Panc1 (cell line): Measurements from ENCODE around the gene TMEM121B.

Experiments used
- POLR2AphosphoS5 ChIP-seq: IDR thresholded peaks from 2 replicates; pipeline ENCODE4 v1.6.1; 2012; ENCODE audit warnings: mild to moderate bottlenecking, low read depth, low read length, moderate library complexity
- SIN3A ChIP-seq: IDR thresholded peaks from 2 replicates; pipeline ENCODE4 v1.6.1; 2012; ENCODE audit warnings: low read depth, mild to moderate bottlenecking, low read length, moderate library complexity, borderline replicate concordance; ENCODE audit not compliant: insufficient read depth
- TF ChIP-seq, protein P1 (sequence below): fragments of 450-650 bp; IDR thresholded peaks from 2 replicates; pipeline ENCODE4 v1.5.1; 2017; ENCODE audit warnings: mild to moderate bottlenecking

DNA sequence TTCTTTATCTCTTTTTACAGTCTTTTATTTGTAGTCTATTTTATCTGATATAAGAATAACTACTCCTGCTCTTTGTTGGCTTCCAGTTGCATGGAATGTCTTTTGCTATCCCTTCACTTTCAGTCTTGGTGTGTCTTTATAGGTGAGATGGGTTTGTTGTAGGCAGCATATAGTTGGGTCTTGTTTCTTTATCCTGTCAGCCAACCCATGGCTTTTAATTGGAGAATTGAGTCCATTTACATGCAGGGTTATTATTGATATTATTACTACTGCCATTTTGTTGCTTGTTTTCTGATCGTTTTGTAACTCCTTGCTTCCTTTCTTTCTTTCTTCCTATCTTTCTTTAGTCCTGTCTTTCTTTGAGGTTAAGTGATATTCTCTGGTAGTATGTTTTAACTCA, 48.3 kb downstream of the TMEM121B start:
- TF ChIP-seq SIN3A (no peak), POLR2AphosphoS5 (no peak)
- TF ChIP-seq, protein P1, sequence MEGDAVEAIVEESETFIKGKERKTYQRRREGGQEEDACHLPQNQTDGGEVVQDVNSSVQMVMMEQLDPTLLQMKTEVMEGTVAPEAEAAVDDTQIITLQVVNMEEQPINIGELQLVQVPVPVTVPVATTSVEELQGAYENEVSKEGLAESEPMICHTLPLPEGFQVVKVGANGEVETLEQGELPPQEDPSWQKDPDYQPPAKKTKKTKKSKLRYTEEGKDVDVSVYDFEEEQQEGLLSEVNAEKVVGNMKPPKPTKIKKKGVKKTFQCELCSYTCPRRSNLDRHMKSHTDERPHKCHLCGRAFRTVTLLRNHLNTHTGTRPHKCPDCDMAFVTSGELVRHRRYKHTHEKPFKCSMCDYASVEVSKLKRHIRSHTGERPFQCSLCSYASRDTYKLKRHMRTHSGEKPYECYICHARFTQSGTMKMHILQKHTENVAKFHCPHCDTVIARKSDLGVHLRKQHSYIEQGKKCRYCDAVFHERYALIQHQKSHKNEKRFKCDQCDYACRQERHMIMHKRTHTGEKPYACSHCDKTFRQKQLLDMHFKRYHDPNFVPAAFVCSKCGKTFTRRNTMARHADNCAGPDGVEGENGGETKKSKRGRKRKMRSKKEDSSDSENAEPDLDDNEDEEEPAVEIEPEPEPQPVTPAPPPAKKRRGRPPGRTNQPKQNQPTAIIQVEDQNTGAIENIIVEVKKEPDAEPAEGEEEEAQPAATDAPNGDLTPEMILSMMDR = no peak
